ENCODE data around the gene KIF21A. TPM values are rescaled to one million over a fixed set of nuclear protein-coding genes. Genes with fewer than 3 reads are reported as not detected.

The KIF21A gene
- total RNA-seq, 2 experiments from 2014 or later = 1.1 TPM; not detected in 1

GRCh38 chr12:39375206-39375808 is 67.6 kb downstream of the KIF21A start:
- H2AFZ ChIP-seq (ENCODE audit: low read length) = no peak overlapping the region
- no peak overlapping the region for H3K4me3 ChIP-seq (ENCODE audit: low read depth, low read length, poor library complexity, severe bottlenecking)
- no peak for TF ChIP-seq CTCF (conservative IDR thresholded peaks at IDR 0.05; ENCODE audit: low read length)
- no peak for TF ChIP-seq EZH2phosphoT487 (IDR thresholded peaks at IDR 0.05; ENCODE audit: borderline replicate concordance, low read depth, low read length)
- no peaks in the 10 kb centered on the region for H3K9me2 ChIP-seq (ENCODE audit: insufficient read depth, low read length)
- BruUV-seq (replicated peaks) = no TSS peak
- H3K9me3 ChIP-seq (ENCODE audit: low read length) = no peaks in the 10 kb centered on the region
- no peaks in the 10 kb centered on the region for H4K20me1 ChIP-seq (ENCODE audit: insufficient read depth, low read length)
- ChIA-PET CTCF (ENCODE audit: unreplicated experiment) (no interaction called here), POLR2A (no interaction called here)
- H3K27ac ChIP-seq (ENCODE audit: low read depth, low read length, poor library complexity, severe bottlenecking) = no peak overlapping the region
- H3K4me2 ChIP-seq (ENCODE audit: low read length) = no peak overlapping the region
- no peaks in the 10 kb centered on the region for H3K36me3 ChIP-seq (ENCODE audit: insufficient read depth, low read length)
- no peaks in the 10 kb centered on the region for H3K79me2 ChIP-seq (ENCODE audit: insufficient read depth, low read depth, low read length)
- intact Hi-C loops (cut with micrococcal nuclease; ENCODE audit: unreplicated experiment) = no loop called here
- H3K4me1 ChIP-seq (ENCODE audit: insufficient read depth, low read length, poor library complexity, severe bottlenecking) = no peaks in the 10 kb centered on the region
- no peak for DNase-seq (ENCODE audit: low spot score)

DNA sequence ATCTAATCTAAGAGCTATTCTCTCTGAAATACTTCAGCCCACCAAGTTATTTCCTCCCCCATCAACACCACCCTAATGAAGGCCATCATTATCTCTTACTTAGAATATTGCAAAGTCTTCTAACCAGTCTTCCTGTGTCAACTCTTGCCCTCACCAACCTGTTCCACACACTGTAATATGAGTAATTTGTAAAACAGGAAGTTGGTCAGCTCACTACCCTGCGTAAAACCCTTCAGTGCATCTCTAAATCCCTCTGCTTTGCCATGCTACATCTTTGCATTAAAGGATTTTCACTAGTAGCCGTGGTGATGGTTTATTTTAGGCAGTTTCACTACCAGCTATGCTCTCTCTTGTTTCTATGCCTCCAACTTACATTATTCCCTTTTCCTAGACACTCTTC is 70.0 kb downstream of the KIF21A start:
- Histone ChIP-seq H3K27ac (ENCODE audit: low read depth, low read length, poor library complexity, severe bottlenecking) (no peak overlapping the region), H4K20me1 (ENCODE audit: insufficient read depth, low read length) (no peaks in the 10 kb centered on the region), H2AFZ (ENCODE audit: low read length) (no peak overlapping the region), H3K79me2 (ENCODE audit: insufficient read depth, low read depth, low read length) (no peaks in the 10 kb centered on the region), H3K9me3 (ENCODE audit: low read length) (no peaks in the 10 kb centered on the region), H3K4me1 (ENCODE audit: insufficient read depth, low read length, poor library complexity, severe bottlenecking) (no peaks in the 10 kb centered on the region), H3K4me2 (ENCODE audit: low read length) (no peak overlapping the region), H3K4me3 (ENCODE audit: low read depth, low read length, poor library complexity, severe bottlenecking) (no peak overlapping the region), H3K9me2 (ENCODE audit: insufficient read depth, low read length) (no peaks in the 10 kb centered on the region), H3K36me3 (ENCODE audit: insufficient read depth, low read length) (no peaks in the 10 kb centered on the region)
- intact Hi-C loops (cut with micrococcal nuclease; ENCODE audit: unreplicated experiment) = no loop called here
- TF ChIP-seq CTCF (conservative IDR thresholded peaks at IDR 0.05; ENCODE audit: low read length) = no peak
- TF ChIP-seq EZH2phosphoT487 (IDR thresholded peaks at IDR 0.05; ENCODE audit: borderline replicate concordance, low read depth, low read length) = no peak
- POLR2A ChIA-PET = no interaction called here
- no TSS peak for BruUV-seq (replicated peaks)
- DNase-seq (ENCODE audit: low spot score) = no peak
- CTCF ChIA-PET (ENCODE audit: unreplicated experiment) = no interaction called here

DNA sequence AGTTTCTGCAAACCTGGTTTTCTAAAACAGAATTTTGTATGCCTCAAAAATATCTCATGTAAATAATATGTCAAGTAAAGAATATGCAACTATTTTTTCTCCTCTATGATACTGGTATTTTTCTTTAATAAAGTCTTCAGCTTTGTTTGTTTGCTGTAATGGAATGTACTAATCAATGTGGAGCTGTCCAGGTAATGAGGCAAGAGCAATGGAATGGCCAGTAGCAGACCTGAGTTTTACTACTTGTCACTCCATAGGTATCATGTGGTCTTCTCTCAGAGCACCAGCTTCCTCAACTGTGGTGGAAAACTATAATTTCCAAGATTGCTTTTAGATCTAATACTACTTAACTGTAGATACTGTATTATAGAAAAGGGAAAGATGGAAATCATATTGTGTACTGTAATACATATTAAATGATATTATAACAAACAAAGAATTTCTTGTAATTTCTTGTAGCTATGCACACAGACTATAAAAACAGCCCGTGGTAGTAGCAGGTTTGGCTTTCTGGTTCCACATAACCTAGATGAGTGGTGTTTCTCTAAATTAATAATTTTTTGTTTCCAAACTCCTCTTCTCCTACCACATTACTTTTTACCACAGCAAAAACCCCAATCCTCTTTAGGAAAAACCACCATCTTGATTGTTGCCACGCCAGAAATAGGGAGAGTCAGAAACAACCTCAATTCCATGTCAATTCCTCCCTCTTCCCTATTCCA is 70.6 kb downstream of the KIF21A start:
- BruUV-seq (replicated peaks) = no TSS peak
- POLR2A ChIA-PET = no interaction called here
- CTCF ChIA-PET (ENCODE audit: unreplicated experiment) = no interaction called here

More for the DNA sequence above, 70.6 kb downstream of the KIF21A start:
- Histone ChIP-seq H3K9me3 (ENCODE audit: low read length) (no peaks in the 10 kb centered on the region), H3K4me1 (ENCODE audit: insufficient read depth, low read length, poor library complexity, severe bottlenecking) (no peaks in the 10 kb centered on the region), H3K79me2 (ENCODE audit: insufficient read depth, low read depth, low read length) (no peaks in the 10 kb centered on the region), H3K36me3 (ENCODE audit: insufficient read depth, low read length) (no peaks in the 10 kb centered on the region), H4K20me1 (ENCODE audit: insufficient read depth, low read length) (no peaks in the 10 kb centered on the region), H3K4me2 (ENCODE audit: low read length) (no peak overlapping the region), H3K4me3 (ENCODE audit: low read depth, low read length, poor library complexity, severe bottlenecking) (no peak overlapping the region), H3K27ac (ENCODE audit: low read depth, low read length, poor library complexity, severe bottlenecking) (no peak overlapping the region), H3K9me2 (ENCODE audit: insufficient read depth, low read length) (no peaks in the 10 kb centered on the region), H2AFZ (ENCODE audit: low read length) (no peak overlapping the region)
- intact Hi-C loops (cut with micrococcal nuclease; ENCODE audit: unreplicated experiment) = no loop called here
- TF ChIP-seq EZH2phosphoT487 (IDR thresholded peaks at IDR 0.05; ENCODE audit: borderline replicate concordance, low read depth, low read length) = no peak
- no peak for DNase-seq (ENCODE audit: low spot score)

All from OCI-LY7 (cell line).